Measurements from ENCODE around the gene CDC42BPG.

Gene CDC42BPG

DNA sequence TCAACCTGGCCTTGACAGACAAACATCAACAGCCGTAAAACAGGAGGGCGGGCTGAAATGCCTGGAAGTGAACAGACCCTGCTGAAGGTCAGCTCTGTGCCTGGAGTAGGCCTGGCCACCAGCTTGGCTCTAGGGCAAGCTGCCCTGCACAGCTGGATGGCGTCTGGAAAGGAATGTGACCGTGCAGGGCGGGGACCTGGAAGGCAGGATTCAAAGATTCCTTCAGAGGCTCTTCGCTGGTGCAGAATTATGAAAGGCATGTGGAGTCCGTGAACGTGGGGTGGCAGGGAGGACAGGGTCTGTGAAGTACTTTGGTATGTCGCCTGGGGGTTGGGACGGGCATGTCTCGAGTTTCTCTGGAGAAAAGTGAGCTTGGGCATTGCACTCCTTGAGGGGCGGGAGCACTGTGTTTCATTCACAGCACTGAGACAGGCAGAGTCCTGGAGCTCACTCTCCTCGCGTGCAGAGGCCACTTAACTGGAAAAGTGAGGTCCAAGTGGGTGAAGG is 32.4 kb upstream of the CDC42BPG start:
- TF ChIP-seq, protein P1, sequence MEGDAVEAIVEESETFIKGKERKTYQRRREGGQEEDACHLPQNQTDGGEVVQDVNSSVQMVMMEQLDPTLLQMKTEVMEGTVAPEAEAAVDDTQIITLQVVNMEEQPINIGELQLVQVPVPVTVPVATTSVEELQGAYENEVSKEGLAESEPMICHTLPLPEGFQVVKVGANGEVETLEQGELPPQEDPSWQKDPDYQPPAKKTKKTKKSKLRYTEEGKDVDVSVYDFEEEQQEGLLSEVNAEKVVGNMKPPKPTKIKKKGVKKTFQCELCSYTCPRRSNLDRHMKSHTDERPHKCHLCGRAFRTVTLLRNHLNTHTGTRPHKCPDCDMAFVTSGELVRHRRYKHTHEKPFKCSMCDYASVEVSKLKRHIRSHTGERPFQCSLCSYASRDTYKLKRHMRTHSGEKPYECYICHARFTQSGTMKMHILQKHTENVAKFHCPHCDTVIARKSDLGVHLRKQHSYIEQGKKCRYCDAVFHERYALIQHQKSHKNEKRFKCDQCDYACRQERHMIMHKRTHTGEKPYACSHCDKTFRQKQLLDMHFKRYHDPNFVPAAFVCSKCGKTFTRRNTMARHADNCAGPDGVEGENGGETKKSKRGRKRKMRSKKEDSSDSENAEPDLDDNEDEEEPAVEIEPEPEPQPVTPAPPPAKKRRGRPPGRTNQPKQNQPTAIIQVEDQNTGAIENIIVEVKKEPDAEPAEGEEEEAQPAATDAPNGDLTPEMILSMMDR (IDR thresholded peaks at IDR 0.05) = no peak

DNA sequence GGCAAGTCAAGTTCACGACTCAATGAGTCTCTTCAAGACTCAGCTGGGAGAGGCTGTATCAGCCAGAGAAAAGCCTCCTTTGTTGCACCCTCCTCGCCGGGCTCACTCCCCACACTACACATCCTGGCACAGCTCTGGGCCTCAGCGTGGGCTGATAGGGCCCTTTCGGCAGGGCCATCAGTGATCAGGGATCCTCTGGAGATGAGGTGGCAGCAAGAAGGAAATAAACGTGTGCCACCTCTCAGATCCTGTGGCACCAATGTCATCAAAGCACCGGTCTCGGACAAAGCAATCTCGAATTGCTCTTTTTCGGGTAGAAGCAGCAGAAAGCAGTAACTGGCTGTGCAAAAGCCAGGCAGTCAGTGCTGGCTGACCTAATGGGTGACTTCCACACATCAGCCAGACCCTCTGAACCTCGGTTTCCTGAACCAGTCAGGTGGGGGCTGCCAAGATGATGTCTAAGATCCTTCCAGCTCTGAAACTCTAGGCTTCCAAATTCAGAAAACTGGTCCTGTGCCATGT is 31.8 kb upstream of the CDC42BPG start:
- TF ChIP-seq, protein P1 (IDR thresholded peaks at IDR 0.05) = no peak

DNA sequence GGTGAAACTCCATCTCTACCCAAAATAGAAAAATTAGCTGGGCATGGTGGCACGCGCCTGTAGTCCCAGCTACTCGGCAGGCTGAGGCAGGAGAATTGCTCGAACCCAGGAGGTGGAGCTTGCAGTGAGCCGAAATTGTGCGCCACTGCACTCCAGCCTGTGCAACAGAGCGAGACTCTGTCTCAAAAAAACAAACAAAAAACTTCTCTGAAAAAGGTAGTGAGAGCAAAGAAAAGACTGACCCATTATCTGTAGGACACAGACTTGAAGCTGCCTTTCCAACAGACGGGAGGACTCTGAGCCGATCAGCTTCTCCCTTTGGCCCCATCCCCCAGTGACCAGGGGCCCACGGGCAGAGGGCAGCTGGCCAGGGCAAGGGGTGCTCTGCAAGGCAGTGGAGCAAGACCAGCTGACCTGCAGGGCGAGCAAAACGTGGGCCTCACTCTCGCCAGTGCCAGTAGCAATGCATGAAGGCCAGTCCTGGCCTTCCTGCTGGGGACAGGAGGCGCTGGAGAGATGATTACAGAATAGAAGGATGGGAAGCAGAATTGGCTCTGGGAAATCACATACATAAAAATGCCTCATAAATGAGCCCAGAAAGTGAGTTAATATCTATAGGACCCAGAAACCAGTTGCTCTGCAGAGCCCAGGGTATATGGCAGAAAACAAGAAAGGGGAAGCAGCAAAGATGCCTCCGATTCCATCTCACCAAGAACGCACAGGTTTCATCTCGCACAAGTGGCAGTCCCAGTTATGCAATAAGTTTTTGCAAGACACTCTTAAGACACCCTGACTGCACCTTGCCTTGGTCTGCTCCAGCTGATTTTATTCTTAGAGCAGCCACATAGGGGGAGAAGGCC is 31.1 kb upstream of the CDC42BPG start:
- TF ChIP-seq, protein P1 (IDR thresholded peaks at IDR 0.05) = no peak

DNA sequence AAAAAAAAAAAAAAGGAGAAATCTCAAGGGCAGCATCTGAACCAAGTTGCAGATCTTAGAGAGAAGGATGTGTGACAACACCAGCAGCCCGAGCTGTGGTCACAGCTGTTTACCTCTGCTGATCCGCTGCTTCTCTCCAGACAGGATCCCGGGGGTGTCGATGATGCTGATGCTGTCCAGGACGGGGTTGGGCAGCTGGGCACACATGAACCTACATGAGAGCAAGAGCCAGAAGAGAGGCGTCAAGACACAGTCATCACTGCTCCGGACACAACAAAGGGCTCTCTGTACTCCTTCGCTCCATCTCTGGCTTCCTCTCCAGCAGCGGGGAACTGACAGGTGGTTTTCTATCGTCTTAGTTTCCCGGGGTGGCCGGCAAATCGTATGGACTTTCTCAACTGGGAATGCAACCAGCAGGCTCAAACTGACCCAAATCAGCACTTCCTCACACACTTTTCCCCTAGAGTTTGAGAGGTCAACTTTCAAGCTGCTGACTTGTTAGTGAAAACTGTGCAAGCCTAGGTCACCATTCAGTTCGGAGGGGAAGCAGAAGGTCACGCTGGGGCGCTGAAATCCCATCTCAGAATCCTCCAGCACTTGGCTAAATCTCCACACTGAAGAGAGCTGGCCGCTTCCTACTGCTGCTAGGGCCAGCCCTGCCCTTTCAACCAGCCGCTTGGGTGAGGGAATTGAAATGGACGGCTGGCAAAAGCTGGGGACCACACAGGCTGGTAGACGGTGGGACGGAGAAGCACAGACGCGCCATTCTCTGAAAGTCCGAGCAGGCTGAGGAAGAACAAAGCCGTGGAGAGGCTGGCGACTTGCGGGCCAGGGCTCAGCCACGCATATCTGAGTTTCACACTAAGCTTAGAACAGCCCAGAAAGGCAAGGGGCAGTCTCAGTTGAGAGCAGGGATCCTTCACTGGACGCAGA is 30.1 kb upstream of the CDC42BPG start:
- TF ChIP-seq, protein P1 (IDR thresholded peaks at IDR 0.05) = no peak

DNA sequence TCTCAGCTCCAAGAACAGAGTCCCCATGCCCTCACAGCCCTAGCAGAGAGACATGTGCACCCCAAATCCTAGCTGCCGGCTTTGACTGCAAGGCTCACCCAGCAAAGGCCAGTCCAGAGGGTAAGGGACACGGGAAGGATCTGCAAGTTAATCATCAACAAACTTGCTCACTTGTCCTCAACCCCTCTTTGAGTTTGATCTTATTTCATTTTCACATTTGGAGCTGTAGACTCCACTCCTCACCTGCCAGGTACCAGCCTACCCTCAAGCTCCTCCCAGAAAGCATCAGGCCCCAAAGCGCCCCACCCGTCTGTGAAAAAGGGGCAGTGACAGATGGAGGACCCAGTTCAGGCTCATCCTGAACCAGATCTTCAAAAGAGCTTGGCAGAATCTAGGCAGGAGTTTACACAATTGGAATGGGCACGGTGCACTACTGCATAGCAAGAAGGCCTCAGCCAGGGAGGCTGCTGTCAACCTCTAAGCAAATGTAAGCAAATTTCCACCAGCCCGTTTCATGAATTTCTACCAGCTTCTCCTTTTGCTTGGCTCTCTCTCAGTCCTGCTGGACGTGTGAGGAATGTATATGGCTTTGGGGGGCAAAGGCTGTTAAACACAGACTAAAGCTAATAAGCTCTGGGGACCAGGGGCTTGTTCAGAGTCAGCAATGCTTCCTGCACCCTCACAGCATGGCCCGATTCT is 28.5 kb upstream of the CDC42BPG start:
- TF ChIP-seq, protein P1 (IDR thresholded peaks at IDR 0.05) = no peak

DNA sequence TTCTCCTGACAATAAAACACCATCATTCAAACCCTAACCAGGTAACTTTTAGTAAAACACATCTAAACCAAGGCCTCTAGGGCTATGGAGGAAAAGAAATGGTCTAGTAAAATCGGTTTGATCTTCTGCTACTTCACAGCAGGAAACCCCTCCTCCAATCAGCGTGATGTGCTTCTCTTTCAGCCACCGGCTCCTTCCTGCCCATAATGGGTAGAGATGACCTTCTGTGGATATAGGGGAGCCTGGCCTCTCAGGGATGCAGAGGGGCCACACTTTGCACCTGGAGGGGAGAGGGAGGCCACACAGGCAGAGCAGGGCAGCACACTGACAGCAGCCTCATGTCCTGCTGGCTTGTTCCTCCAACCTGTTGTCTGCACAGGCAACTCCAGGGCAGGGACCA is 27.0 kb upstream of the CDC42BPG start:
- TF ChIP-seq, protein P1 (IDR thresholded peaks at IDR 0.05) = no peak
